Kidney glomerular epithelial cell (primary cell): ENCODE data around the gene KIAA2012.

ENCODE experiments used
- DNase-seq: peaks from one replicate; lab custom pipeline; 2025; lab: John Stamatoyannopoulos, UW

The KIAA2012 gene

GRCh38 chr2:202084265-202084664 is 11.2 kb downstream of the KIAA2012 start:
- no peak for DNase-seq

- no peak for DNase-seq
These were observed 15.7 kb downstream of the KIAA2012 start for GRCh38 chr2:202088777-202089176.

GRCh38 chr2:202090530-202090929 is 17.5 kb downstream of the KIAA2012 start:
- no peak for DNase-seq

- DNase-seq: no peak
These were observed 18.4 kb downstream of the KIAA2012 start for GRCh38 chr2:202091476-202091875.

GRCh38 chr2:202094426-202094986 is 21.5 kb downstream of the KIAA2012 start:
- DNase-seq: no peak

GRCh38 chr2:202095235-202095634 is 22.2 kb downstream of the KIAA2012 start:
- DNase-seq: no peak

GRCh38 chr2:202096736-202097135 is 23.7 kb downstream of the KIAA2012 start:
- no peak for DNase-seq

- no peak for DNase-seq
These were observed 25.2 kb downstream of the KIAA2012 start for GRCh38 chr2:202098291-202098690.

- no peak for DNase-seq
These were observed 26.5 kb downstream of the KIAA2012 start for GRCh38 chr2:202099515-202099914.

GRCh38 chr2:202100176-202100575 is 27.1 kb downstream of the KIAA2012 start:
- DNase-seq: no peak

GRCh38 chr2:202101026-202101579 is 28.0 kb downstream of the KIAA2012 start:
- no peak for DNase-seq

GRCh38 chr2:202102425-202103000 is 29.5 kb downstream of the KIAA2012 start:
- no peak for DNase-seq

- DNase-seq: no peak
These were observed 31.3 kb downstream of the KIAA2012 start for GRCh38 chr2:202104286-202104870.

GRCh38 chr2:202105025-202105424 is 32.0 kb downstream of the KIAA2012 start:
- no peak for DNase-seq

GRCh38 chr2:202108345-202108744 is 35.3 kb downstream of the KIAA2012 start:
- no peak for DNase-seq

GRCh38 chr2:202109139-202109736 is 36.2 kb downstream of the KIAA2012 start:
- DNase-seq: no peak

- DNase-seq: no peak
These were observed 36.7 kb downstream of the KIAA2012 start for GRCh38 chr2:202109737-202110184.

GRCh38 chr2:202110491-202110890 is 37.4 kb downstream of the KIAA2012 start:
- DNase-seq: no peak

- DNase-seq: no peak
These were observed 39.0 kb downstream of the KIAA2012 start for GRCh38 chr2:202112041-202112440.

- no peak for DNase-seq
These were observed 40.6 kb downstream of the KIAA2012 start for GRCh38 chr2:202113571-202114142.

- no peak for DNase-seq
These were observed 41.2 kb downstream of the KIAA2012 start for GRCh38 chr2:202114291-202114690.

- no peak for DNase-seq
These were observed 41.7 kb downstream of the KIAA2012 start for GRCh38 chr2:202114795-202115194.
